ENCODE results near the gene VSNL1. TPM values are rescaled to one million over a fixed set of nuclear protein-coding genes. Genes with fewer than 3 reads are reported as not detected.

The VSNL1 gene
- total RNA-seq, 1 experiment from 2014 or later: 9.9 TPM

DNA sequence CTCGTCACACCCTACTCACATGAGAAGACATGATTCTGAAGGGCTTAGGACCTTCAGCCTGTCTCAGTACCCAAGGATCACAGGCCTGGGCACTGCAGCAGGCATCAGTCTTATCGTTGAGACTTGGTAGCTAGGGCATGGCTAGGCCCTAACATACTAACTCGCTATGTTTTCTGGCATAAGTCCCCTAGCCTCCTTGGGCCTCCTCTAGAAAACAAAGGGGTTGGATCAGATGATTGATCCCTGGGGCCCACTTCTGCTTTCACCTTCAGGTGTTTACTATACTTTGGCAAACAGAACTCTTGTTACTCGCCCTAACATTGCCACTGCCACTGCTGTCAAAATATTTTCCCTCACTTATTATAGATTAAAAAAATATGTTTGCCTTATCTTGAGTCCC lies 44.2 kb downstream of the VSNL1 start:
- Histone ChIP-seq H3K9ac (ENCODE audit: extremely low read depth, insufficient read length, low read length) (no peak overlapping the region), H2BK120ac (ENCODE audit: low read depth, low read length, poor library complexity, severe bottlenecking) (no peak overlapping the region), H3K23ac (ENCODE audit: insufficient read length, low read depth, low read length) (no peak overlapping the region), H3K79me1 (ENCODE audit: insufficient read depth, low read depth, low read length, poor library complexity, severe bottlenecking) (peaks cover 3% of the 10 kb centered on the region), H4K5ac (ENCODE audit: insufficient read length, low read depth, low read length) (no peak overlapping the region), H3K4me2 (ENCODE audit: insufficient read depth, insufficient read length, low read length) (no peak overlapping the region), H3K4ac (ENCODE audit: low read depth, low read length) (no peak overlapping the region), H2BK5ac (ENCODE audit: insufficient read length, low read length) (no peak overlapping the region), H4K91ac (ENCODE audit: insufficient read length, low read depth, low read length) (peak overlapping the region; percentile 56), H4K20me1 (ENCODE audit: control insufficient read depth, insufficient read depth, insufficient read length) (no peaks in the 10 kb centered on the region), H2BK15ac (ENCODE audit: low read depth, low read length) (no peak overlapping the region), H3K27ac (ENCODE audit: insufficient read length, low read depth, low read length) (no peak overlapping the region), H3K56ac (ENCODE audit: insufficient read length, low read depth, low read length) (no peak overlapping the region), H3K4me1 (ENCODE audit: insufficient read depth, low read length) (peaks cover 15% of the 10 kb centered on the region; the same call in 1 of the 2 replicates), H3K14ac (ENCODE audit: insufficient read depth, low read length) (no peak overlapping the region), H2BK12ac (ENCODE audit: insufficient read length, low read depth, low read length) (no peak overlapping the region), H3K18ac (ENCODE audit: insufficient read length, low read depth, low read length) (no peak overlapping the region), H2BK20ac (ENCODE audit: low read depth, low read length, poor library complexity, severe bottlenecking) (no peak overlapping the region), H2AK5ac (ENCODE audit: insufficient read length, low read length) (no peak overlapping the region), H3K9me3 (ENCODE audit: control insufficient read depth, low read depth, low read length) (no peaks in the 10 kb centered on the region), H3K23me2 (ENCODE audit: insufficient read length, low read depth, low read length, poor library complexity, severe bottlenecking) (no peaks in the 10 kb centered on the region), H3T11ph (ENCODE audit: low read length) (no peak overlapping the region), H4K8ac (replicated peaks; ENCODE audit: insufficient read length, low read depth, low read length) (no peak overlapping the region), H3K79me2 (ENCODE audit: insufficient read depth, low read length) (peaks cover 16% of the 10 kb centered on the region; the same call in 1 of the 2 replicates), H3K27me3 (ENCODE audit: insufficient read depth, low read length) (no peaks in the 10 kb centered on the region), H2AFZ (ENCODE audit: low read length) (no peak overlapping the region)
- no peak overlapping the region for H3K4me3 Mint-ChIP-seq
- no peak overlapping the region for H3K27ac Mint-ChIP-seq
- H3K27me3 Mint-ChIP-seq (ENCODE audit: low read depth): no peaks in the 10 kb centered on the region
- peaks cover 0 to 8% (median 0%) of the 10 kb centered on the region in 3 experiments; a peak in 2 of 7 replicates for H3K36me3 Mint-ChIP-seq (ENCODE audit: insufficient read depth in 1 of 3, low read depth in 3 of 3)
- TF ChIP-seq, protein P1, sequence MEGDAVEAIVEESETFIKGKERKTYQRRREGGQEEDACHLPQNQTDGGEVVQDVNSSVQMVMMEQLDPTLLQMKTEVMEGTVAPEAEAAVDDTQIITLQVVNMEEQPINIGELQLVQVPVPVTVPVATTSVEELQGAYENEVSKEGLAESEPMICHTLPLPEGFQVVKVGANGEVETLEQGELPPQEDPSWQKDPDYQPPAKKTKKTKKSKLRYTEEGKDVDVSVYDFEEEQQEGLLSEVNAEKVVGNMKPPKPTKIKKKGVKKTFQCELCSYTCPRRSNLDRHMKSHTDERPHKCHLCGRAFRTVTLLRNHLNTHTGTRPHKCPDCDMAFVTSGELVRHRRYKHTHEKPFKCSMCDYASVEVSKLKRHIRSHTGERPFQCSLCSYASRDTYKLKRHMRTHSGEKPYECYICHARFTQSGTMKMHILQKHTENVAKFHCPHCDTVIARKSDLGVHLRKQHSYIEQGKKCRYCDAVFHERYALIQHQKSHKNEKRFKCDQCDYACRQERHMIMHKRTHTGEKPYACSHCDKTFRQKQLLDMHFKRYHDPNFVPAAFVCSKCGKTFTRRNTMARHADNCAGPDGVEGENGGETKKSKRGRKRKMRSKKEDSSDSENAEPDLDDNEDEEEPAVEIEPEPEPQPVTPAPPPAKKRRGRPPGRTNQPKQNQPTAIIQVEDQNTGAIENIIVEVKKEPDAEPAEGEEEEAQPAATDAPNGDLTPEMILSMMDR (conservative IDR thresholded peaks at IDR 0.05): no peak
- no peaks in the 10 kb centered on the region for H3K9me3 Mint-ChIP-seq
- WGBS (ENCODE audit: extremely low coverage, insufficient read length, low lambda C conversion rate): no CpG with 5 or more reads among the region's 4 CpGs
- peaks cover 30 to 32% of the 10 kb centered on the region in 2 experiments for H3K4me1 Mint-ChIP-seq
- DNase-seq: no peak
